ENCODE data around the gene ZNF606.
"Not testable (repeated sequence)": the region's sequence is repeated elsewhere in the genome, so short reads cannot be mapped to it uniquely, and the experiment has no call there.

ZNF606 gene

GRCh38 chr19:58009666-58010301 is 7.2 kb upstream of the ZNF606 start:
- peak; percentile 63 for DNase-seq

- DNase-seq: no peak
Observed at GRCh38 chr19:58009301-58009665, 6.7 kb upstream of the ZNF606 start.

- not testable (repeated sequence) for DNase-seq
Observed at GRCh38 chr19:58008877-58009276, 6.3 kb upstream of the ZNF606 start.

GRCh38 chr19:58007285-58007684 is 4.7 kb upstream of the ZNF606 start:
- DNase-seq: no peak

GRCh38 chr19:58003174-58003828 is 681 bp upstream of the ZNF606 start:
- DNase-seq: no peak

GRCh38 chr19:58001895-58002369 is 688 bp downstream of the ZNF606 start:
- DNase-seq: peak; percentile 8

GRCh38 chr19:58000677-58001076 is 1.9 kb downstream of the ZNF606 start:
- DNase-seq: no peak

- DNase-seq: no peak
Observed at GRCh38 chr19:57992841-57993240, 9.8 kb downstream of the ZNF606 start.

GRCh38 chr19:57978586-57979289 is 23.9 kb downstream of the ZNF606 start:
- DNase-seq: no peak

GRCh38 chr19:57974434-57974833 is 28.2 kb downstream of the ZNF606 start, which contains the start of gene C19orf18:
Gene C19orf18 (minus strand): TSS chr19:57974534. CDS start chr19:57974432, 102 bp downstream.
- DNase-seq: no peak

- DNase-seq: no peak
Observed at GRCh38 chr19:57964761-57965160, 37.9 kb downstream of the ZNF606 start.

GRCh38 chr19:57961785-57962184 is 40.8 kb downstream of the ZNF606 start:
- no peak for DNase-seq

GRCh38 chr19:57954996-57955395 is 47.6 kb downstream of the ZNF606 start:
- DNase-seq: no peak

- DNase-seq: no peak
Observed at GRCh38 chr19:57949702-57950101, 52.9 kb downstream of the ZNF606 start.

GRCh38 chr19:57949296-57949695 is 53.3 kb downstream of the ZNF606 start:
- no peak for DNase-seq

GRCh38 chr19:57947419-57948134 is 55.0 kb downstream of the ZNF606 start, which contains the start of gene ZNF256:
Gene ZNF256 (minus strand): TSS chr19:57947706. CDS start chr19:57947474, 232 bp downstream.
- peak; percentile 94 for DNase-seq

GRCh38 chr19:57947088-57947418 is 55.6 kb downstream of the ZNF606 start:
- DNase-seq: no peak

- DNase-seq: no peak
Observed at GRCh38 chr19:57946316-57946715, 56.3 kb downstream of the ZNF606 start.

GRCh38 chr19:57941593-57941992 is 61.0 kb downstream of the ZNF606 start:
- no peak for DNase-seq

GRCh38 chr19:57935731-57936130 is 66.9 kb downstream of the ZNF606 start:
- no peak for DNase-seq

- DNase-seq: peak; percentile 46
Observed at GRCh38 chr19:57934820-57935665, 67.6 kb downstream of the ZNF606 start, which contains the start of gene ZNF418. Gene ZNF418 (minus strand): TSS chr19:57935402. CDS start chr19:57933822, 1,580 bp downstream.

GRCh38 chr19:57927587-57927986 is 75.0 kb downstream of the ZNF606 start:
- no peak for DNase-seq
